ENCODE measurements around the gene ISM2. TPM values are rescaled to one million over a fixed set of nuclear protein-coding genes. Genes with fewer than 3 reads are reported as not detected.

Gene ISM2
- total and polyA plus RNA-seq, 2 of the 8 experiments (the other 6 are each of a cell fraction or from before 2014, with no cell fraction given) = 0.52 to 0.79 TPM

DNA sequence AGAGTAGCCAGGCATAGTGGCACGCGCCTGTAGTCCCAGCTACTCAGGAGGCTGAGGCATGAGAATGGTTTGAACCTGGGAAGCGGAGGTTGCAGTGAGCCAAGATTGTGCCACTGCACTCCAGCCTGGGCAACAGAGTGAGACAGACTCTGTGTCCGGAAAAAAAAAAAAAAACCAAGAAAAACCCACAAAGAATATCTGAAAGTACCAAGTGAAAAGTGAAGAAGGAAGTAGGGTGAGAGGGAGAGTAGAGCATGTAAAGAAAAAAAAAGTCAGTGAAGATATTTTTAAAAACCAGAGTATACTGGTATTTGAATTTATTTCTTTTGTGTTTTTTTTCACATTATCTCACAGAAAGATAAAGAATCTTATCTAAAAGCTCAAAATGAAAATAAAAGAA, 43.3 kb upstream of the ISM2 start:
- TF ChIP-seq CEBPB (IDR thresholded peaks at IDR 0.05; ENCODE audit: low read depth, low read length) (no peak), SIX5 (IDR thresholded peaks at IDR 0.05; ENCODE audit: low read depth, low read length) (no peak), CTBP2 (IDR thresholded peaks at IDR 0.05; ENCODE audit: borderline replicate concordance, insufficient read depth, insufficient read length, low read length) (no peak), NANOG (IDR thresholded peaks at IDR 0.05; ENCODE audit: insufficient read depth, low read depth, low read length, poor library complexity, severe bottlenecking) (no peak)
- Histone ChIP-seq H3K4me1 (replicated peaks in 1 of 4; ENCODE audit: control insufficient read depth in 3 of 4, insufficient read depth in 4 of 4, low read length in 3 of 4) (no peaks in the 10 kb centered on the region), H3K4me3 (ENCODE audit: extremely low read depth in 1 of 4, insufficient read depth in 2 of 4, low read depth in 3 of 4, low read length in 4 of 4) (no peak overlapping the region), H2BK12ac (ENCODE audit: low read depth, low read length) (no peak overlapping the region), H3K14ac (ENCODE audit: insufficient read length) (no peak overlapping the region), H2AFZ (ENCODE audit: low read length) (no peak overlapping the region), H4K20me1 (replicated peaks in 1 of 2; ENCODE audit: control insufficient read depth in 1 of 2, insufficient read depth in 2 of 2, low read length in 2 of 2) (no peaks in the 10 kb centered on the region), H2BK5ac (ENCODE audit: low read depth, low read length) (no peak overlapping the region), H3K79me2 (ENCODE audit: control insufficient read depth in 1 of 2, insufficient read depth in 2 of 2, low read length in 2 of 2) (no peaks in the 10 kb centered on the region), H3K23me2 (ENCODE audit: low read depth, low read length) (no peaks in the 10 kb centered on the region; the same call in 1 of the 2 replicates), H4K5ac (ENCODE audit: insufficient read length, low read depth, low read length) (no peak overlapping the region), H3K18ac (ENCODE audit: extremely low read depth, low read length) (no peak overlapping the region), H3K56ac (replicated peaks; ENCODE audit: insufficient read length, low read depth, low read length) (no peak overlapping the region), H2BK20ac (ENCODE audit: low read length) (no peak overlapping the region), H2AK5ac (ENCODE audit: low read depth, low read length) (no peak overlapping the region), H3K9ac (replicated peaks in 1 of 4; ENCODE audit: extremely low read depth in 1 of 4, low read depth in 3 of 4, low read length in 3 of 4) (no peak overlapping the region), H3K23ac (ENCODE audit: insufficient read length) (no peak overlapping the region), H3K9me3 (ENCODE audit: insufficient read depth in 2 of 2, low read depth in 1 of 2, low read length in 1 of 2) (no peaks in the 10 kb centered on the region), H3K27ac (ENCODE audit: low read depth, low read length) (no peak overlapping the region), H2BK120ac (replicated peaks; ENCODE audit: low read depth, low read length) (no peak overlapping the region), H3K4me2 (ENCODE audit: insufficient read depth in 1 of 2, low read depth in 2 of 2, low read length in 2 of 2) (no peak overlapping the region), H3K79me1 (ENCODE audit: low read depth, low read length) (no peaks in the 10 kb centered on the region), H2BK15ac (ENCODE audit: low read length) (no peak overlapping the region), H3K36me3 (ENCODE audit: control insufficient read depth in 2 of 4, insufficient read depth in 4 of 4, low read length in 3 of 4) (peaks cover 0 to 4% (median 0%) of the 10 kb centered on the region in 4 experiments; a peak in 3 of 8 replicates), H3K27me3 (replicated peaks in 1 of 4; ENCODE audit: control insufficient read depth in 3 of 4, extremely low read depth in 1 of 4, insufficient read depth in 3 of 4, low read length in 3 of 4) (no peaks in the 10 kb centered on the region), H4K8ac (ENCODE audit: extremely low read depth, insufficient read depth, low read length) (no peak overlapping the region), H4K91ac (replicated peaks; ENCODE audit: insufficient read length, low read length) (no peak overlapping the region), H3K4ac (replicated peaks; ENCODE audit: insufficient read length, low read depth, low read length) (no peak overlapping the region)
- DNase-seq (ENCODE audit: low read depth in 1 of 2, low spot score in 2 of 2) (no peak), FAIRE-seq (no peak)
- CTCF ChIA-PET (ENCODE audit: partially characterized antibody) = interaction anchor here (0.9 to 1.9 kb wide), 2 partner anchors 9 to 16 kb away, joined by 3 to 8 read pairs; no protein-coding TSS in a partner anchor
- 94% methylated on average over 3 of the region's 4 CpGs; no CpG with 5 or more reads in 1 of the 2 experiments for WGBS, 2 experiments (ENCODE audit: extremely low coverage in 1 of 2, insufficient coverage in 1 of 2, insufficient read length in 1 of 2, insufficient replicate concordance in 2 of 2, low coverage in 1 of 2, low lambda C conversion rate in 2 of 2, missing lambda C conversion rate in 1 of 2)
- POLR2A ChIA-PET (ENCODE audit: partially characterized antibody) = interaction anchor here (0.5 to 1.9 kb wide), 2 partner anchors 9 to 63 kb away, joined by 3 to 5 read pairs; no protein-coding TSS in a partner anchor

Measured in H1 (cell line).